Adipocyte (in vitro differentiated cells): ENCODE measurements around the gene R3HDM4.

Experiments used
- DNase-seq: peaks from one replicate; pipeline ENCODE4 v3.0.0-alpha.2; 2015; ENCODE audit warnings: low read depth
- H3K27me3 ChIP-seq: replicated peaks from 2 replicates; pipeline ENCODE4 v1.7.0; 2013; ENCODE audit warnings: mild to moderate bottlenecking, low read length, moderate library complexity; ENCODE audit not compliant: control insufficient read depth, insufficient read depth
- H3K36me3 ChIP-seq: 2 replicates; pipeline ENCODE4 v1.7.0; 2013; ENCODE audit warnings: low read length, mild to moderate bottlenecking, moderate library complexity; ENCODE audit not compliant: control insufficient read depth, insufficient read depth, severe bottlenecking
- H3K4me1 ChIP-seq: 2 replicates; pipeline ENCODE4 v1.7.0; 2013; ENCODE audit warnings: mild to moderate bottlenecking, low read length, moderate library complexity; ENCODE audit not compliant: control insufficient read depth, insufficient read depth
- H3K4me3 ChIP-seq: 2 replicates; pipeline ENCODE4 v1.7.0; 2013; ENCODE audit warnings: mild to moderate bottlenecking, low read length, moderate library complexity
- H3K9ac ChIP-seq: 2 replicates; pipeline ENCODE4 v1.7.0; 2013; ENCODE audit warnings: mild to moderate bottlenecking, low read length, moderate library complexity
- H3K9me3 ChIP-seq: 2 replicates; pipeline ENCODE4 v1.7.0; 2013; ENCODE audit warnings: mild to moderate bottlenecking, low read length, moderate library complexity; ENCODE audit not compliant: control insufficient read depth

The R3HDM4 gene

GRCh38 chr19:944663-945241 is 31.7 kb upstream of the R3HDM4 start:
- no peak for DNase-seq
- Histone ChIP-seq H3K9ac (no peak overlapping the region), H3K4me1 (peaks cover 7% of the 10 kb centered on the region), H3K9me3 (no peaks in the 10 kb centered on the region), H3K4me3 (no peak overlapping the region), H3K27me3 (no peaks in the 10 kb centered on the region), H3K36me3 (peaks cover 25% of the 10 kb centered on the region)

- H3K4me1 ChIP-seq: peaks cover 7% of the 10 kb centered on the region
- no peaks in the 10 kb centered on the region for H3K27me3 ChIP-seq
- no peak overlapping the region for H3K4me3 ChIP-seq
- no peak for DNase-seq
- peaks cover 30% of the 10 kb centered on the region for H3K36me3 ChIP-seq
- no peaks in the 10 kb centered on the region for H3K9me3 ChIP-seq
- H3K9ac ChIP-seq: no peak overlapping the region
Measured at GRCh38 chr19:944171-944567, 31.1 kb upstream of the R3HDM4 start.

- H3K9ac ChIP-seq: no peak overlapping the region
- H3K27me3 ChIP-seq: no peaks in the 10 kb centered on the region
- H3K36me3 ChIP-seq: peaks cover 30% of the 10 kb centered on the region
- DNase-seq: no peak
- no peak overlapping the region for H3K4me3 ChIP-seq
- peaks cover 7% of the 10 kb centered on the region for H3K4me1 ChIP-seq
- H3K9me3 ChIP-seq: no peaks in the 10 kb centered on the region
Measured at GRCh38 chr19:943551-944170, 30.6 kb upstream of the R3HDM4 start.

GRCh38 chr19:942133-942645 is 29.2 kb upstream of the R3HDM4 start:
- H3K36me3 ChIP-seq: peaks cover 32% of the 10 kb centered on the region
- H3K27me3 ChIP-seq: no peaks in the 10 kb centered on the region
- no peak for DNase-seq
- no peaks in the 10 kb centered on the region for H3K9me3 ChIP-seq
- no peak overlapping the region for H3K4me3 ChIP-seq
- no peak overlapping the region for H3K9ac ChIP-seq
- H3K4me1 ChIP-seq: peaks cover 7% of the 10 kb centered on the region

- no peak overlapping the region for H3K9ac ChIP-seq
- peaks cover 33% of the 10 kb centered on the region for H3K36me3 ChIP-seq
- H3K27me3 ChIP-seq: no peaks in the 10 kb centered on the region
- no peaks in the 10 kb centered on the region for H3K9me3 ChIP-seq
- no peak for DNase-seq
- peaks cover 7% of the 10 kb centered on the region for H3K4me1 ChIP-seq
- H3K4me3 ChIP-seq: no peak overlapping the region
Measured at GRCh38 chr19:941292-942132, 28.5 kb upstream of the R3HDM4 start.

- peaks cover 38% of the 10 kb centered on the region for H3K36me3 ChIP-seq
Measured at GRCh38 chr19:940591-941291, 27.7 kb upstream of the R3HDM4 start.

GRCh38 chr19:939922-940321 is 26.9 kb upstream of the R3HDM4 start:
- Histone ChIP-seq H3K9ac (no peak overlapping the region), H3K27me3 (no peaks in the 10 kb centered on the region), H3K4me1 (peaks cover 10% of the 10 kb centered on the region), H3K4me3 (no peak overlapping the region), H3K36me3 (peaks cover 38% of the 10 kb centered on the region), H3K9me3 (no peaks in the 10 kb centered on the region)
- no peak for DNase-seq

More at GRCh38 chr19:940591-941291, 27.7 kb upstream of the R3HDM4 start:
- DNase-seq: no peak
- no peak overlapping the region for H3K9ac ChIP-seq
- H3K27me3 ChIP-seq: no peaks in the 10 kb centered on the region
- no peak overlapping the region for H3K4me3 ChIP-seq
- no peaks in the 10 kb centered on the region for H3K9me3 ChIP-seq
- H3K4me1 ChIP-seq: peaks cover 7% of the 10 kb centered on the region

GRCh38 chr19:939439-939838 is 26.4 kb upstream of the R3HDM4 start:
- no peak for DNase-seq
- Histone ChIP-seq H3K4me3 (no peak overlapping the region), H3K27me3 (no peaks in the 10 kb centered on the region), H3K9me3 (no peaks in the 10 kb centered on the region), H3K4me1 (peaks cover 10% of the 10 kb centered on the region), H3K36me3 (peaks cover 38% of the 10 kb centered on the region), H3K9ac (no peak overlapping the region)

- Histone ChIP-seq H3K27me3 (no peaks in the 10 kb centered on the region), H3K4me1 (peaks cover 21% of the 10 kb centered on the region), H3K9me3 (no peaks in the 10 kb centered on the region), H3K9ac (no peak overlapping the region), H3K36me3 (peaks cover 38% of the 10 kb centered on the region), H3K4me3 (no peak overlapping the region)
- DNase-seq: no peak
Measured at GRCh38 chr19:938233-938923, 25.4 kb upstream of the R3HDM4 start.

- H3K9ac ChIP-seq: no peak overlapping the region
- peaks cover 36% of the 10 kb centered on the region for H3K36me3 ChIP-seq
- no peaks in the 10 kb centered on the region for H3K9me3 ChIP-seq
- no peaks in the 10 kb centered on the region for H3K27me3 ChIP-seq
- H3K4me3 ChIP-seq: no peak overlapping the region
- no peak for DNase-seq
- H3K4me1 ChIP-seq: peaks cover 31% of the 10 kb centered on the region
Measured at GRCh38 chr19:937259-937694, 24.3 kb upstream of the R3HDM4 start.
